ENCODE data around the gene CKAP2.
A peak's percentile ranks its signal among the peaks of the same experiment; 100 is the strongest.
"Not testable (repeated sequence)": the region's sequence is repeated elsewhere in the genome, so short reads cannot be mapped to it uniquely, and the experiment has no call there.

CKAP2 gene
- total RNA-seq = 9.8 to 27.9 reads per million in 2 experiments

GRCh38 chr13:52454820-52455676 is at the start of gene CKAP2:
Gene CKAP2, plus strand, starts transcription at chr13:52455478. Its CDS starts 79 bp downstream, at chr13:52455557.
- peak; percentile 90 for DNase-seq (ENCODE audit: low read depth)

- DNase-seq (ENCODE audit: low read depth) = no peak
Observed at GRCh38 chr13:52405767-52406494, 49.3 kb upstream of the CKAP2 start, which contains the start of gene THSD1. Gene THSD1, minus strand, starts transcription at chr13:52406172. Its CDS starts 3,572 bp downstream, at chr13:52402600.

GRCh38 chr13:52406629-52407028 is 48.6 kb upstream of the CKAP2 start:
- no peak for DNase-seq (ENCODE audit: low read depth)

- DNase-seq (ENCODE audit: low read depth) = not testable (repeated sequence)
Observed at GRCh38 chr13:52407436-52407835, 47.8 kb upstream of the CKAP2 start.

GRCh38 chr13:52408071-52408658 is 47.1 kb upstream of the CKAP2 start:
- not testable (repeated sequence) for DNase-seq (ENCODE audit: low read depth)

GRCh38 chr13:52411629-52412028 is 43.6 kb upstream of the CKAP2 start:
- no peak for DNase-seq (ENCODE audit: low read depth)

- no peak for DNase-seq (ENCODE audit: low read depth)
Observed at GRCh38 chr13:52412128-52412527, 43.1 kb upstream of the CKAP2 start.

- no peak for DNase-seq (ENCODE audit: low read depth)
Observed at GRCh38 chr13:52414051-52414450, 41.2 kb upstream of the CKAP2 start.

- no peak for DNase-seq (ENCODE audit: low read depth)
Observed at GRCh38 chr13:52414963-52415362, 40.3 kb upstream of the CKAP2 start.

GRCh38 chr13:52419080-52419479 is 36.2 kb upstream of the CKAP2 start:
- no peak for DNase-seq (ENCODE audit: low read depth)

- no peak for DNase-seq (ENCODE audit: low read depth)
Observed at GRCh38 chr13:52421216-52421615, 34.1 kb upstream of the CKAP2 start.

GRCh38 chr13:52428295-52428694 is 27.0 kb upstream of the CKAP2 start:
- no peak for DNase-seq (ENCODE audit: low read depth)

GRCh38 chr13:52432456-52432855 is 22.8 kb upstream of the CKAP2 start:
- no peak for DNase-seq (ENCODE audit: low read depth)

GRCh38 chr13:52446265-52446664 is 9.0 kb upstream of the CKAP2 start:
- DNase-seq (ENCODE audit: low read depth) = no peak

- DNase-seq (ENCODE audit: low read depth) = no peak
Observed at GRCh38 chr13:52447354-52447753, 7.9 kb upstream of the CKAP2 start.

- DNase-seq (ENCODE audit: low read depth) = no peak
Observed at GRCh38 chr13:52447815-52448552, 7.3 kb upstream of the CKAP2 start.

- DNase-seq (ENCODE audit: low read depth) = no peak
Observed at GRCh38 chr13:52449331-52450011, 5.8 kb upstream of the CKAP2 start.

GRCh38 chr13:52450012-52450792 is 5.1 kb upstream of the CKAP2 start, which contains the start of gene VPS36:
Gene VPS36, minus strand, starts transcription at chr13:52450634. Its CDS starts 40 bp downstream, at chr13:52450594.
- peak; percentile 89 for DNase-seq (ENCODE audit: low read depth)

- no peak for DNase-seq (ENCODE audit: low read depth)
Observed at GRCh38 chr13:52450793-52451116, 4.5 kb upstream of the CKAP2 start.

GRCh38 chr13:52451135-52451804 is 4.0 kb upstream of the CKAP2 start:
- DNase-seq (ENCODE audit: low read depth) = no peak

Data from T follicular helper cell (primary cell).